ENCODE results near the gene PRRC2B. TPM values are rescaled to one million over a fixed set of nuclear protein-coding genes. Genes with fewer than 3 reads are reported as not detected.

The PRRC2B gene
- total and polyA plus RNA-seq, 2 experiments from 2014 or later, result 45.0 to 193 TPM

- TF ChIP-seq ZNF462 (CRISPR knock-in tag; IDR thresholded peaks at IDR 0.05), result no peak
- TF ChIP-seq STAT1 (IDR thresholded peaks at IDR 0.05; ENCODE audit: unreplicated experiment), result no peak
- TF ChIP-seq EZH2 (IDR thresholded peaks at IDR 0.05; ENCODE audit: low read depth, unreplicated experiment), result no peak
- TF ChIP-seq CTCF (conservative IDR thresholded peaks at IDR 0.05; ENCODE audit: low read depth in 2 of 2), result no peak
- no peak for TF ChIP-seq NANOG (IDR thresholded peaks at IDR 0.05; ENCODE audit: borderline replicate concordance)
- no peak for TF ChIP-seq ZNF331 (CRISPR knock-in tag; IDR thresholded peaks at IDR 0.05; ENCODE audit: low read depth)
- no peak for TF ChIP-seq EZH2phosphoT487 (IDR thresholded peaks at IDR 0.05; ENCODE audit: unreplicated experiment)
- TF ChIP-seq REST (IDR thresholded peaks at IDR 0.05; ENCODE audit: unreplicated experiment), result no peak
Measured at GRCh38 chr9:131505012-131505411, 111.1 kb downstream of the PRRC2B start (continued).
